ENCODE measurements around the gene KIT.

The KIT gene

DNA sequence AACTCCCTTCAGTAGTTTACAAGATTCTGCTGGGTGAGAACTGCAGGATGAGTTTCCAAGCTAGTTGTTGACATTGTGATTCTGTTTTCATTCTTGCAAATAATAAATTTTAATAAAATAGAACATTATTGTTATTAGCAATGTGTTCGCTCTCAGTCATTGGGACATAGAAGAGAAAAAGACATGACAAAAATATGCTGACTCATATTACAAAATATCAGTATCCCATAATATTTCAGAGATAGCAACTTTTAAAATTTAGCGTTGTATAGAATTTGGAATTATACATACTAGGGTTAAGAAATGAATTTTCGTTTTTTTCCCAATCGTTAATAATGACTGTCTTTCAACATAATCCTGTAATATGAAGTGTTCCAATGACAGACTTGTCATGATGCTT, 45.4 kb downstream of the KIT start:
- no peak for DNase-seq (ENCODE audit: low read depth)

- no peak for DNase-seq (ENCODE audit: low read depth)
Measured at GRCh38 chr4:54707406-54707805, 49.6 kb downstream of the KIT start.

DNA sequence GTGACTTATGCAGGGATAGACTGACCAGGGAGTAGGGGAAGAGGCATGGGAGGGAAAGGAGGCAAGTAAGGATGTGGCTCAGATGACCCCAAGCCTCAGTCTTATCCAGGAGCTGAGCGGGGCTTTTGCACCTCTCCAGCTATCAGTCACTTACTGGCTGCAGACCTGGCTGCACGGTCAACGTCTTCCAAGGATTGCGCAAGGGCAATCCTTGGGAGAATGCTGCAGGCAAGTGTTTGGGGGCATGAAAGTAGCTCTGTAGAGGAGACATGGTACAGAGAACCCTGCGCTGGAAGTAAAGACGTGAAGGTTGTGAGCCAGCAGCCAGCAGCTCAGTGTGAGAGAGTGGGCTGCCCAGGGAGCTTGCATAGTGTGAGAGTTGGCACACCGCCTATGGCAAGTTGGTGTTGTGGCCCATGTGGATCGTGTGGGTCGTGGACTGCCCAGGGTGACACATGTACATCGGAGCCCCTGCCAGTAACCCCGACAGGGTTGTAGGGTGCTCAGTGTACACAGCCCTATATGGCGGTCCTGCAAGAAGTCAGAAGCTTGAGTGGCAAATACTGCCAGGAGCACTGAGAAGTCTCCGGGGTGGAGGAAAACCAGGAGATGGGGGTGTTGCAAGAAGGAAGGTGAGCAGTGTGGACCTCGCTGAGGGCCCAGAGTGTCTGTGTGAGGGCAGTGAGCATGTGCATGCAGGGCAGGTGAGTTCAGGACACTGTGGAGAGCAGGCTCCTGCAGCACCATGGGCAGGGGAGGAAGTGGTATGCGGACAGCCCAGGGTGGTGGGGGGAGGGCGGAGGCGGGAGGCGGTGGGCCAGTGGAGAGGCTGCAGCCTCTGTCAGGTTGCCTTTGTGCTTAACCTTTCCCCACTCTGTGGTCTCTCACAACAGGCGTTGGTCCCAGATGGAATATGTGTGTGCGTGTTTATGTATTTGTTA, 50.9 kb downstream of the KIT start:
- no peak for DNase-seq (ENCODE audit: low read depth)

DNA sequence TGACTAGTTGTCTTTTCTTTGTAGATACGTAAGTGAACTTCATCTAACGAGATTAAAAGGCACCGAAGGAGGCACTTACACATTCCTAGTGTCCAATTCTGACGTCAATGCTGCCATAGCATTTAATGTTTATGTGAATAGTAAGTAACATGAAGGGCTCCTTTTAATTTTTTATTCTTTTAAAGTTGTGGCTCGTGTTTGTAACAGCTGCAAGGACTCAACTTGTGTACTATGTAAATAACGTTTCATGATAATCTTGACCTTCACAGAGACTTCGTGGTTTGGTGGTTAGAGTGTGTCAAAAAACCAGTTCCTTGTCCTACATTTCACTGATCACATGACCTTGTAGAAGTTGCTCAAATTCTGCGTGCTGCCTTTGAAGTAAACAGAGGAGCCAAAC, 51.6 kb downstream of the KIT start:
- DNase-seq (ENCODE audit: low read depth) = no peak

DNA sequence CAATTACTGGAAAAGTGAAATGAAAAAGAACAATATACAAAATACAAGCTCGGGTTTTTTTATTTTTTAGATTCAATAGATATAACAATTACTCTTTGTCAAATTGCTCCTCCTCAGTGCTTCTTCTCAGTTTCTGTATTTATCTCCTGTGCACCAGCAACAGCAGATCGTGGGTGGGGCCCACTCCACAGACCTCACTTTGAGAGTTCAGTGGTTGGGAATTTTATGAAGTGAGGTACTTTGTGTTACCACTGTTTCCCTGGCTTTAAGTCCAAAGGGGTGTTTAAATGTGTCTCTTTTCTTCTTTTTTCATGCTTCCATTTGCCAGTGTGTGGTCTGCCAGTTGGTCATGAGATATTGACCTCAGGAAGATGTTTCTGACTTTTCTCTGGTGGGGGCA, 54.4 kb downstream of the KIT start:
- no peak for DNase-seq (ENCODE audit: low read depth)

GRCh38 chr4:54714631-54715030, 56.9 kb downstream of the KIT start:
- no peak for DNase-seq (ENCODE audit: low read depth)

DNA sequence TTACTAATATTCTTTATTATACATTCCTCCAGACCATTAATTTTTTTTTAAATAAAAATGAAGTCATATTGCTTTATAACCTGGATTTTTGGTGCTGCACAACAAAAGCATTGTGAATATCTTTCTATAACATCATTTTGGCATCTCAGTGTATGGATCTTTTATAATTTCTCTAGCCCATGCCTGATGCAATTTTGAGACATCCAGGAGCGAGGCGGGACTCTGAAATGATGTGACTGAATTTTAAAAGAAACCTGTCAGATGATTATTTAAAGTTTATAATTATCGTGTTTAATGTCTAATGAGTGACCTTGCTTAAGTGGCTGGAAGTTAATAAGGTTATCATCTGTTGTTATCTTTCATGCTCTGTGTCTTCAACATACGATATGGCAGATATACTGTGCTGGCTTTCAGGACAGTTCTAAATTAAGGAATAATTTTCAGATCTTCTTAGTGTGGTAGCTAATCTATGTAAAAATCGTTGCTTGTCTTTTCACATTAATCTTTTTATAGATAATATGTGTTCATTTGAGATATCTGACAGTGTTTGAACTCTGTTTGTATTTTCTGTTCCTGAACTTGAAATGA, 58.8 kb downstream of the KIT start:
- no peak for DNase-seq (ENCODE audit: low read depth)

- DNase-seq (ENCODE audit: low read depth) = no peak
Measured at GRCh38 chr4:54717694-54718093, 59.9 kb downstream of the KIT start.

DNA sequence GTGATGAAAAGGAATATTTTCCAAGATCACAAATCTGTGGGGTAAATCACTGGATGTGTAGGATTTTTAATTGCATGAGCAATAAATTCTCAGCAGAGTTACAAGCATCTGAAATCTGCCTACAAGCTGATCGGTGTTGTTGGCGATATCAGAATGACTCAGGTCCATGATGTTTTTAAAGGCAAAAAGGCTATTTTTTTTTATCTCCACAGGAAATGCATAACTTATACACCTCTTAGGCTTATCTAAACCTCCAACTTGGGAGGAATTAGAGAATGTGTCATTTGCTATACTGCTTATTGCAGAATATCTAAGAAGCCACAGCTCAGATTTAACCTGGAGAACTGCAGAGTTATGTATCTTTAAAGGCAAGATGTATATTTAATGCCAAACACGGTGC, 61.6 kb downstream of the KIT start:
- no peak for DNase-seq (ENCODE audit: low read depth)

GRCh38 chr4:54723220-54723619, 65.5 kb downstream of the KIT start:
- no peak for DNase-seq (ENCODE audit: low read depth)

DNA sequence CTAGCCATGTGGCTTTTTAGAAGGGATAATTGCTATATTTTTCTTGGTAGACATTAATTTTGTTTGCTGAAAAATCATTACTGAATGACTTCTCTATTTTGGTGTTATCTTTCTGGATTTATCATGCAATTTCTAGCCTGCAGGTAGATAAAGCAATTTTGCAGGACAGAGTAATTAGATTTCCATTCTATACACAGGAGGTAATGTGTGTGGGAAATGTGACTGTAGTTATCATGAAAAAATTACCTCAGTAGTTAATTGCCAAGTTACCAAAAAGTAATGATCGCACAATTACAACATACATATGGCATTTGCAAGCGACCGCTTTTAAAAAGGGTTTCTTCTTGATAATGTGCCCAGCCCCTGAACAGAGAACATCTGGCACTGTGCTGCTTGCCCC, 66.1 kb downstream of the KIT start:
- DNase-seq (ENCODE audit: low read depth) = no peak

DNA sequence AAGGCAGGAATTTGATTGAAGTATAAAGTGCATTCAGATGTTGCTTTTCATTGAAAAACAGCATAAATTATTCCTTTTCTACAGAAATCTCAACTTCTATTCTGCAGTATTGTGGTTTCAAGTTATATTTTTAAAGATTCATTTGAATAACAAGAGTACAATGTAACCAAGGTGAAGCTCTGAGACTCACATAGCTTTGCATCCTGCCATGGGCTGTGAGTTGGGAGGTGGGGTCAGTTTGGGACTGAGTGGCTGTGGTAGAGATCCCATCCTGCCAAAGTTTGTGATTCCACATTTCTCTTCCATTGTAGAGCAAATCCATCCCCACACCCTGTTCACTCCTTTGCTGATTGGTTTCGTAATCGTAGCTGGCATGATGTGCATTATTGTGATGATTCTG, 69.2 kb downstream of the KIT start:
- DNase-seq (ENCODE audit: low read depth) = no peak

GRCh38 chr4:54727346-54727745, 69.6 kb downstream of the KIT start:
- no peak for DNase-seq (ENCODE audit: low read depth)

DNA sequence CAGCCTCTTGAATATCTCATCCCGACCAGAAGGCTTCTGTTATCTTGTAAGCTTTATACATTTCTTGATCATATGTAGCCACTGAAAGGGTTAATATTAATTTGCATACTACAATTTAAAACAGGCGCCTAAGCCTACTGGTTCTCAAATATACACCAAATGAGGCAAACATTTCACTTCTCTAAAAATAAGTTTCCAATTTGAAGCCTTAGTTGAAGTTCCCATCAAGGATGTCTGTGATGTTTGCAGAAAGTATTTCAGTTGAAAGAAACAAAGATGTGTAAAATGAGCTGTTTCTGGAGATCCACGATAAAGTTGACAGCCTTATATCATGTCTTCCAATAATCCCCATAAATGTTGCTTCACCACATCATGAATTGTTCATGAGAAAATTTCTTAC, 70.6 kb downstream of the KIT start:
- DNase-seq (ENCODE audit: low read depth) = no peak

GRCh38 chr4:54729256-54729655, 71.5 kb downstream of the KIT start:
- DNase-seq (ENCODE audit: low read depth) = no peak

DNA sequence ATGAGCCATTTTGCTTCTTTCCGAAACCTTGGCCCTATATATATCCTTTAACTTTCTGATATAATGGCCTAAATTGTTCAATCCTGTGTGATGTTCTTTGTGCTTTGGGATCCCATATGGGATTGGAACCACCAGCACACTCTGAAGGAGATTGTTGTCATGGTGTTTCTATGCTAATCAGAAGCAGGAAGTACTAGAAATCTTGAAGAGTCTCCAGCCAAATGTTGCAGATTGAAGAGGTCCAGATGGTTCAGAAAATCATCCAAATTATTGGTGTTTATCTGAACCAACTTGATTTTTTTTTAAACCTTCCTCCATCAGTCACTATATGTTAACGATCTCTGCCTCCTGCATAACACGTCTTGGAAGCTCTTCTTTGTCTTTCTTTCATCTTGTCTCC, 72.8 kb downstream of the KIT start:
- no peak for DNase-seq (ENCODE audit: low read depth)

DNA sequence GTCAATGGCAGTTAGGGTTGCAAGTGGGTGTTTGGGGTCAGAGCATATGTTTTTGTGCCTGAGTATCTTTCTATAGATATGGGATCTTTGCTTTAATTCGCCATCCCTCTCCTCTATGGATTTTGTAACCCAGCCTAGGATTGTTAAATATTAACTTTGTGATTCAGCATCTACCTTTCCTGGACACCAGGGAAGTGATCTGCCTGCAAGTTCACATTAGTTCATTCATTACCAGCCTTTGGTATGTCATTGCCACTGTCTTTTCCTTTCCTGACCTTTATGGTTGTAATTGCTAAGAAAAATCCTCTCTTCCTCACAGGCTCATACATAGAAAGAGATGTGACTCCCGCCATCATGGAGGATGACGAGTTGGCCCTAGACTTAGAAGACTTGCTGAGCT, 73.8 kb downstream of the KIT start:
- DNase-seq (ENCODE audit: low read depth) = no peak

- no peak for DNase-seq (ENCODE audit: low read depth)
Measured at GRCh38 chr4:54731976-54732375, 74.2 kb downstream of the KIT start.

DNA sequence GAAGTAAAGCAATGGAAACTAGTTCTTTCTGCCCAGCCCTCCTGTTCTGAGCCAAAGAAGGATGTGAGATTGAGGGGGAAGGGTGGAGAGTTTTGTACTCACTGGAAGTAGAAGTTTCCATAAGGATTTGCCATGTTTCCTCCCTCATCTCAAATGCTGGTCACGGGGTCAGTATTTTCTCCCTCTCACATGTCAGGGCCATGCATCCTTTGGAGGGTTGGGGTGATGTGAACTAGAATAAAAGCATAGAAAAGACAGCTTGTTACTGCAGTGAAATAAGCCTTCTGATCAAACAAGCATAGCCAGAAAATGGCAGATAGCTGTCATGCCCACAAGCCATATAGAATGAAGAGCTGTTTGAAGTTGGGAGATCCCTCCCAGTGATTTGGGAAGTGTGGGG, 79.7 kb downstream of the KIT start:
- no peak for DNase-seq (ENCODE audit: low read depth)

GRCh38 chr4:54741202-54741601, 83.4 kb downstream of the KIT start:
- DNase-seq (ENCODE audit: low read depth) = no peak

- no peak for DNase-seq (ENCODE audit: low read depth)
Measured at GRCh38 chr4:54742636-54743399, 85.1 kb downstream of the KIT start.

- DNase-seq (ENCODE audit: low read depth) = no peak
Measured at GRCh38 chr4:54743562-54743961, 85.8 kb downstream of the KIT start.

GRCh38 chr4:54744487-54744886, 86.7 kb downstream of the KIT start:
- no peak for DNase-seq (ENCODE audit: low read depth)

Data from activated T-cell treated with anti-CD3 and anti-CD28 coated beads for 24 hours (primary cell).